HL-60 (cell line): Measurements from ENCODE around the gene PTX3.

Source experiments
- CTCF ChIP-seq: IDR thresholded peaks from one replicate; pipeline ENCODE4 v1.5.1; 2011; ENCODE audit warnings: low read length, control low read depth, inconsistent platforms; ENCODE audit not compliant: insufficient read depth
- POLR2AphosphoS5 ChIP-seq: IDR thresholded peaks from 2 replicates; pipeline ENCODE4 v1.6.1; 2012; ENCODE audit warnings: low read depth
- SPI1 ChIP-seq: IDR thresholded peaks from 2 replicates; pipeline ENCODE4 v1.6.1; 2012; ENCODE audit warnings: low read depth, mild to moderate bottlenecking, borderline replicate concordance

GRCh38 chr3:157459706-157460105, 23.1 kb downstream of the PTX3 start:
- no peak for TF ChIP-seq CTCF
- TF ChIP-seq POLR2AphosphoS5: no peak
- TF ChIP-seq SPI1: no peak
